Stromal cell of bone marrow (primary cell): ENCODE measurements around the gene GUCY2D.
A peak's percentile ranks its signal among the peaks of the same experiment; 100 is the strongest.
"Not testable (repeated sequence)": the region's sequence is repeated elsewhere in the genome, so short reads cannot be mapped to it uniquely, and the experiment has no call there.

ENCODE experiments used
- DNase-seq: peaks from one replicate; pipeline ENCODE4 v3.0.0-alpha.2; 2012; ENCODE audit warnings: low read depth

GUCY2D gene

DNA sequence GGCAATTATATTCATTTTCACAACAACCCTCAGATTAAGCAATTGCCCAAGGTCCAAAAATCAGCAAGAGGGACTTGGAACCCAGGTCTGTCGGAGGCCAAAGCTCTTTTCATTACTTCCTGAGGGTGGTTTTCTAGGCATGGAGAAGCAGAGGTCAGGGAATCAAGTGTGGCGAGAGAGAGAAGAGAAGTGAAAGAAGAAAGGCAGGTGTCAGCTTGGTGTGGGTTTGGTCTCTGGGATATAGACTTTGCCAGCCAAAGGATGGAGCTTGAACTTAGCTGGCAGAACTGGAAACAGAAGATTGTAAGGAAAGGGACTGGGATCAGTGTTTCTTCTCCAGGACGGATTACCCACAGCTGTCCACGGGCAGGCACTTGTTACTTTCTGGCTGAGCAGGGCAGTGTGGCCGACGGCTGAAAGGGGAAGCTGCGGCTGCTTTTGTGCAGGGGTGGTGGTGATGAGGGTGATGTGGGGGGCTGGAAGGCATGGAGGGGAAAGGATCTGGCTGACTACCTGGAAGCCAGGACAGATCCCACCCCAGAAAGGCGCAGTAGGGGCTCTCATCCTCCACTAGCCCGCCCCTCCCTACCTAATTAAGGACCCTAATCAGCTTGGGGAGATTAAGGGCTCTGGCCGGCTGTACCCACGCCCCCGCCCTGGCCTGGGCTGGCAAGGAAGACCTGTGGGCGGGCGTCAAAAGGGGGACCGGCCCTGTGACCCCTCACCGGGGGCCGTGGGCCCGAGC is at the start of gene GUCY2D:
Gene GUCY2D (plus strand): TSS at position 640 of the 745 bp plus-strand sequence. CDS start 433 bp downstream, outside the sequence.
- DNase-seq: no peak

- DNase-seq: not testable (repeated sequence)
These were observed 49.1 kb upstream of the GUCY2D start for GRCh38 chr17:7953266-7953665.

GRCh38 chr17:7955414-7956227 is 46.8 kb upstream of the GUCY2D start:
- peak; percentile 34 for DNase-seq

DNA sequence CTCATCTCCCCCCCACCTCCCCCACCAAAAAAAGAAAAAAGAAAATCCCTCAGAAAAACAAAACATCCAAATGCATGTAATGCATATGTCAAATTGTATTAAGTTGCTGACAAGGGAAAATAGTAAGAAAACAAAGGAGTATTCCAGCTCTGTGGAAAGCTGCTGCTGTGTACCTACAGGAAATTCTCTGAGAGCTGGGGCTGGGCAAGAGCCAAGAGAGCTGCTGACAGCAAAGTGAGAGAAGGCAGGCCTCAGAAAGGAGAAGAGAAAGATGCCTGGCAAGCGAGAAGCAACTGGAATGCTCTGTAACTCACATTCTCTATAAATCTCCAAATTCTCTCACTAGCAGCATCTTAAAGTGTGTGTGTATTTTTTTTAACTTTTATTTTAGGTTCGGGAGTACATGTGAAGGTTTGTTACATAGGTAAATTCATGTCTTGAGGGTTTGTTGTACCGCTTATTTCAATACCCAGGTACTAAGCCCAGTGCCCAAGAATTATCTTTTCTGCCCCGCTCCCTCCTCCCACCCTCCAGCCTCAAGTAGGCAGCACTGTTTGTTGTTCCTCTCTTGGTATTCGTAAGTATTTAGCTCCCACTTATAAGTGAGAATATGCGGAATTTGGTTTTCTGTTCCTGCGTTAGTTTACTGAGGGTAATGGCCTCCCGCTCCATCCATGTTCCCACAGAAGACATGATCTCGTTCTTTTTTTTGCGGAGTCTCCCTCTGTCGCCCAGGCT is 46.0 kb upstream of the GUCY2D start:
- peak; percentile 2 for DNase-seq

DNA sequence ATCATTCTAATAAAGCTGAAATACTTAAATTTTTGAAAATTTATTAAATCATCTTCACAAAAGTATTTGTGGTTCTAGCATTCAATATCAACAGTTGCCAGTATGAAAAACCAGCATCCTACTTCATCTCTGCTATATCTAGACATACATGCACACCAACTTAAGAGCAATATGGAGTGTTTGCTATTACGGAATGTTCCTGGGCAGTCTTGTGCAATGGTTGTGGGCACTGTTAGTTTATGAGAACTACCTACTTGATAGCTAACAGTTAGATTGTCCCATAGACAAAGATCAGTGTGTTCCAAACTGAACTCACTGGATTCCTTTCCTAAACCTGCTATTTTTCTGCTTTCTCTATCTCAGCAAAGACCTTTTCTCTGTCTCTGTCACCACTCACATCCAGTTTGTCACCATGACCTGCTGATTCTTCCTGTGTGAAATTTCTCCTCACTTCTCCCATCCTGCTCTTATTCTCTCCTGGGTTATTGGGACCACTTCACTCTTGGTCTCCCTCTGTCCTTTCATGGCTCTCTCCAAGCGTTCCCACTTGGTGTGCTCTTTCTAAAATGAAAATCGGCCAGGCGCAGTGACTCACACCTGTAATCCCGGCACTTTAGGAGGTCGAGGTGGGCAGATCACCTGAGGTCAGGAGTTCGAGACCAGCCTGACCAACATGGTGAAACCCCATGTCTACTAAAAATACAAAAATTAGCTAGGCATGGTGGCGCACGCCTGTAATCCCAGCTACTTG is 42.7 kb upstream of the GUCY2D start:
- DNase-seq: no peak

- DNase-seq: no peak
These were observed 41.0 kb upstream of the GUCY2D start for GRCh38 chr17:7961421-7961820.

DNA sequence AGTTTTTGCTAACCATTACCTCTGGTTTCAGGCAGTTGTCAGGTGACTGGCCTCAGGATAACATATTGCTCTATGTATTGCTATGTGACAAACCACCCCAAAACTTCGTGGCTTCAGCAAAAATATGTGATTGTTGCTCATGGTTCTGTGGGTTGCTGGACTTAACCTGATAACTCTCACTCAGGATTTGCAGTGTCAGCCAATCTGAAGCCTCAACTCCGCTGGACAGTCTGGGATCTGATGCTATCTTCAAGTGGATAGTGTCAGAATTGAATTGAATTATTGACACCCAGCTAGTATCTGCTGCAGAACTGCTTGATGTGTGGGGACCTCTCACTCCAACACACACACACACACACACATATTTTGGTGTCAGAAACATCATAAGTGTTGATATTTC is 34.7 kb upstream of the GUCY2D start:
- no peak for DNase-seq

DNA sequence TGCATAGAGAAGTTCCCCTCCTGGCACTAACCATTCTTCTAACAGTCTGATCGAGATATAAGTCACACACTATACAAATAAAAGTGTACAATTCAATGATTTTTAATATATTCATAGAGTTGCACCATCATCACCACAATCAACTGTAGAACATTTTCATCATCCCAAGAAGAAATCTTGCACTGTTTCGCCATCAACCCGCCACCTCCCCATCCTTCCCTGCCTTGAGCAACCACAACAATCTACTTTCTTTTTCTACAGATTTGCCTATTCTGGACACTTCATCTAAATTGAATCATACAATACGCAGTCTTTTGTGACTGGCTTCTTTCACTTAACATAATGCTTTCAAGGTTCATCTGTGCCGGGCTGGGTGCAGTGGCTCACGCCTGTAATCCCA is 33.0 kb upstream of the GUCY2D start:
- DNase-seq: no peak

GRCh38 chr17:7971651-7972050 is 30.8 kb upstream of the GUCY2D start:
- no peak for DNase-seq

DNA sequence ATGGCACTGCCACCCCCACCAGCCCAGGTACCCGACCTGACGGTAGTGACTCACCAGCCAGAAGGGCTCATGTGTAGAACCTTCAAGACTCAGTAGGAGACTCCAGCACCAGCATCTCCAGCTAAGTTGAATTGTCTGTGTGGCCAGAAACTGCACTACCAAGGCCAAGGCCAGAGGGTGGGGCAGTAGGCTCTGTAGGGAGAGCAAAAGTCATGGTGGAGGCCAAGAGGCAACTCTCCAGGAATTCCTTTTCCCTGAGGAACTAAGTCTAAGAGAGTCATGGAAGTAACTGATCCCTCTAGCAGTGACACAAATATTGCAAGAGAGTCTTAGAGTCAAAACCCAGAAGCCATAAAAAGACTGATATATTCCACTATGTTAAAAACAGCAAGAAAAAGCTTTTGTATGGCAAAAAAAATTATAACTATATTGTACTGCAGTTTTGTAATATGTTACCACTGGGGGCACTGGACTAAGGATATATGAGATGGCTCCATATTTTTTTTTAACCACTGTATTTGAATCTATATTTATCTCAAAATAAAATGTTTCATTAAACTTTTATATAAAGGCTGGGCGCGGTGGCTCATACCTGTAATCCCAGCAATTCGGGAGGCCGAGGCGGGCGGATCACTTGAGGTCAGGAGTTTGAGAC is 30.2 kb upstream of the GUCY2D start:
- no peak for DNase-seq

DNA sequence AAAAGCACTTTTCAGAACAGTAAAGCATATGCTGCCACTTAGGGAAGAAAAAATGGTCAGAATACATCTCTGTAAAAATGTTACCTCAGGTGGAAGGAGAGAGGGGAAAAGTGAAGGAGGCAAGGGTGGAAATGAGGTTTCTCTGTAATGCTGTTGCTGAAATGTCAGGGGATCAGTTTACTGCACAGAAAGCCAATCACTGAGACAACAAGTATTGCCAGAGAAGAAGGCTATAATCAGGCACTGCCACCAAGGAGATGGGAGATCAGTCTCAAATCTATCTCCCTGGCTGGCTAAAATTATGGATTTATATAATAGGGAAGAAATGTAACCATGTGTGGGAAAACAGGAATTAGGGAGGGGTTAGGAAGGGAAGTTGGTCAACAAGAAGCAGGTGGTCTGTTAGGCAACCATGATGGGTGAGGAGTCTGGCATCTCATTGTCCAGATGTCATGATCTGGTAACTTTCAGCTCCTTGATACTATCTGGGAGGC is 27.7 kb upstream of the GUCY2D start:
- DNase-seq: no peak

GRCh38 chr17:7977039-7977438 is 25.4 kb upstream of the GUCY2D start:
- DNase-seq: no peak

- DNase-seq: no peak
These were observed 24.6 kb upstream of the GUCY2D start for GRCh38 chr17:7977805-7978204.

GRCh38 chr17:7982173-7982572 is 20.2 kb upstream of the GUCY2D start:
- DNase-seq: peak; percentile 59

DNA sequence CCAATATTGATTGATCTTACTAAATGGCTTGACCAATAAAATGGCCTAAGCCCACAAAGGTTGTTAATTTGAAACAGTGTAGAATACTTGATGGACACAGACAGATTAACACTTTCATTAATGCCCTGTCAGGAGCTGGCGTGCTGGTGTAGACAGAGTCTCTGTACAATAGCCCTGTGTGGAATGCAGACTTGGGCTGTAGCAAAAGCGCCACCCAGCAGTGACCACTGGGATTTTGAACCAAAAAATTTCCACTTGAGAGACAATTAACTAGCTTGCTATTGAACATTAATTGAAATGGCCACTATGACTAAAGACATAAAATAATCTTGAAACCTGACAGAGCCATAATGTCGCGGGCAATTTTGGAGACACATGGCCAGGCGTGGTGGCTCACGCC is 19.7 kb upstream of the GUCY2D start:
- no peak for DNase-seq

GRCh38 chr17:7984904-7985303 is 17.5 kb upstream of the GUCY2D start:
- no peak for DNase-seq

- DNase-seq: no peak
These were observed 15.1 kb upstream of the GUCY2D start for GRCh38 chr17:7987112-7987893.

- DNase-seq: peak; percentile 80
These were observed 13.7 kb upstream of the GUCY2D start for GRCh38 chr17:7988750-7989178.

DNA sequence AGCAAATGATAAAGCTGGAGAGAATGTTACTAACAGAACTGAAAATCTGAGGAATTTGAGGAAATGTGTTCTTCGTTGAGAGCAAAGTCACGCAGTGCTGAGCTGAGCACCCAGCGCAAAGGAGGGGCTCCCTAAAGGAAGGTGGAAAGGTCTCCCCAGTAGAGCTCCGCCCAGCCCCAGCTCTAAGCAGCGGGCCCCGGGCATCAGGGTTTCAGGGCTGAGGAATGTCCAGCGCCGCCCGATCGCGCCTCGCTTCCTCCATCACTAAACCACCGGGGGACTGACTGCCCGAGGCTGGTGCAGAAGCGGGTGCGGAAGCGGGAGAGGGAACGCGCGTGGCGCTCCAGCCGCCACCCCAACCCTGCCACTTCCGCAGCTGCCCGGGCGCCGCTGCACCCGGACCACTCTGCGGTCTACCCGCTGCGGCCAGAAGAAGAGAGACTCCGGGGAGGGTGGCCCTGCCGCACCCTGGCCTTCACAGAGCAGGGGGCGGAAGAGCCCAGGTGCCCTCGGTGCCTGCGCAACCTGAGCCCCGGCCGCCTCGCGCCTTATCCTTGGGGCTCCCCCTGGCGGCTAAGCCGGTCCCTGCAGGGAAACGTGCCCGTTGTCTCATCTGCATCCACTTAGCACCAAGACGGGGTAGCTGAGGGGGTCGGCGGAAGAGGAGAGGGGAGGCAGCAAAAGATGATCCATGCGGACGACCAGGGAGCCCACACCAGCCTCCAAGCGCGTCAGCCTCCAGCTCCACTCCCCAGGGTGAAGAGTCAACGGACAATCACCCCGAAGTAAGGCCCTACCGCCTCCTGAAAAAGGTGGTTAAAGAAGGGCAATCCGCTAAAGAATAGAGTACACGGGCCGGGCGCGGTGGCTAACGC is 12.4 kb upstream of the GUCY2D start:
- DNase-seq: no peak
